ENCODE data around the gene GJC2. TPM values are rescaled to one million over a fixed set of nuclear protein-coding genes. Genes with fewer than 3 reads are reported as not detected.

GJC2 gene
- polyA plus RNA-seq, 1 of the 3 experiments (the other 2 are of a cell fraction): 0.92 TPM

GRCh38 chr1:228154021-228154669, 4.4 kb downstream of the GJC2 start:
- no peak for TF ChIP-seq EZH2phosphoT487 (IDR thresholded peaks at IDR 0.05; ENCODE audit: borderline replicate concordance, low read depth)
- no peak for TF ChIP-seq YY1 (IDR thresholded peaks at IDR 0.05; ENCODE audit: low read depth)
- no peak for TF ChIP-seq NFIC (IDR thresholded peaks at IDR 0.05; ENCODE audit: borderline replicate concordance)
- TF ChIP-seq, protein P1, sequence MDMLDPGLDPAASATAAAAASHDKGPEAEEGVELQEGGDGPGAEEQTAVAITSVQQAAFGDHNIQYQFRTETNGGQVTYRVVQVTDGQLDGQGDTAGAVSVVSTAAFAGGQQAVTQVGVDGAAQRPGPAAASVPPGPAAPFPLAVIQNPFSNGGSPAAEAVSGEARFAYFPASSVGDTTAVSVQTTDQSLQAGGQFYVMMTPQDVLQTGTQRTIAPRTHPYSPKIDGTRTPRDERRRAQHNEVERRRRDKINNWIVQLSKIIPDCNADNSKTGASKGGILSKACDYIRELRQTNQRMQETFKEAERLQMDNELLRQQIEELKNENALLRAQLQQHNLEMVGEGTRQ (IDR thresholded peaks at IDR 0.05; ENCODE audit: borderline replicate concordance, low read depth, low read length): no peak
- no peak for TF ChIP-seq CTCF (IDR thresholded peaks at IDR 0.05)
- TF ChIP-seq RAD21 (IDR thresholded peaks at IDR 0.05; ENCODE audit: low read length): no peak
- TF ChIP-seq, protein P2, sequence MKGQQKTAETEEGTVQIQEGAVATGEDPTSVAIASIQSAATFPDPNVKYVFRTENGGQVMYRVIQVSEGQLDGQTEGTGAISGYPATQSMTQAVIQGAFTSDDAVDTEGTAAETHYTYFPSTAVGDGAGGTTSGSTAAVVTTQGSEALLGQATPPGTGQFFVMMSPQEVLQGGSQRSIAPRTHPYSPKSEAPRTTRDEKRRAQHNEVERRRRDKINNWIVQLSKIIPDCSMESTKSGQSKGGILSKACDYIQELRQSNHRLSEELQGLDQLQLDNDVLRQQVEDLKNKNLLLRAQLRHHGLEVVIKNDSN (IDR thresholded peaks at IDR 0.05; ENCODE audit: borderline replicate concordance, low read depth): no peak
- no peak for TF ChIP-seq MXI1 (IDR thresholded peaks at IDR 0.05; ENCODE audit: low read depth, low read length)
- TF ChIP-seq MEF2A (IDR thresholded peaks at IDR 0.05; ENCODE audit: borderline replicate concordance, low read depth): no peak
- no peak for TF ChIP-seq RXRA (IDR thresholded peaks at IDR 0.05; ENCODE audit: borderline replicate concordance, low read depth)
- TF ChIP-seq TCF12 (IDR thresholded peaks at IDR 0.05): no peak
- TF ChIP-seq FOXM1 (IDR thresholded peaks at IDR 0.05; ENCODE audit: low read depth): no peak
- TF ChIP-seq, protein P3, sequence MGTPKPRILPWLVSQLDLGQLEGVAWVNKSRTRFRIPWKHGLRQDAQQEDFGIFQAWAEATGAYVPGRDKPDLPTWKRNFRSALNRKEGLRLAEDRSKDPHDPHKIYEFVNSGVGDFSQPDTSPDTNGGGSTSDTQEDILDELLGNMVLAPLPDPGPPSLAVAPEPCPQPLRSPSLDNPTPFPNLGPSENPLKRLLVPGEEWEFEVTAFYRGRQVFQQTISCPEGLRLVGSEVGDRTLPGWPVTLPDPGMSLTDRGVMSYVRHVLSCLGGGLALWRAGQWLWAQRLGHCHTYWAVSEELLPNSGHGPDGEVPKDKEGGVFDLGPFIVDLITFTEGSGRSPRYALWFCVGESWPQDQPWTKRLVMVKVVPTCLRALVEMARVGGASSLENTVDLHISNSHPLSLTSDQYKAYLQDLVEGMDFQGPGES (IDR thresholded peaks at IDR 0.05; ENCODE audit: low read depth, low read length): no peak
- no peak for TF ChIP-seq JUND (IDR thresholded peaks at IDR 0.05)
- no peak for TF ChIP-seq SIN3A (IDR thresholded peaks at IDR 0.05; ENCODE audit: borderline replicate concordance, low read depth, low read length)
- no peak for TF ChIP-seq ZBTB33 (IDR thresholded peaks at IDR 0.05; ENCODE audit: borderline replicate concordance, low read depth)
- TF ChIP-seq RFX5 (IDR thresholded peaks at IDR 0.05; ENCODE audit: low read length): no peak
- no peak for TF ChIP-seq GABPA (IDR thresholded peaks at IDR 0.05; ENCODE audit: low read depth)
- peaks cover 0 to 2% of the 10 kb centered on the region in 2 experiments for H3K36me3 ChIP-seq (replicated peaks in 1 of 2; ENCODE audit: control insufficient read depth in 1 of 2, insufficient read depth in 2 of 2, low read length in 1 of 2)
- no peak overlapping the region for H3K27ac ChIP-seq (ENCODE audit: low read depth in 2 of 2, low read length in 1 of 2)
- no peak overlapping the region for H3K4me3 ChIP-seq (ENCODE audit: low read depth in 2 of 2, low read length in 1 of 2)
- H3K9me2 ChIP-seq: no peaks in the 10 kb centered on the region
- CTCF ChIA-PET: interaction anchor here (0.9 to 1.8 kb wide), 2 partner anchors 11 to 13 kb away, joined by 3 to 5 read pairs; no protein-coding TSS in a partner anchor
- no peak overlapping the region for H3K4me2 ChIP-seq
- no peak for DNase-seq
- no peaks in the 10 kb centered on the region for H4K20me1 ChIP-seq (ENCODE audit: insufficient read depth)
- H3K27me3 ChIP-seq (ENCODE audit: insufficient read depth): no peaks in the 10 kb centered on the region
- POLR2A ChIA-PET: no interaction called here
- peaks cover 0 to 9% of the 10 kb centered on the region in 2 experiments; a peak in 1 of 4 replicates for H3K4me1 ChIP-seq (ENCODE audit: control insufficient read depth in 1 of 2, insufficient read depth in 2 of 2, low read depth in 1 of 2, low read length in 1 of 2)
- H3K9ac ChIP-seq: no peak overlapping the region
- no peaks in the 10 kb centered on the region for H3K79me2 ChIP-seq (ENCODE audit: insufficient read depth)
- H3F3A ChIP-seq (replicated peaks; ENCODE audit: insufficient read depth): no peaks in the 10 kb centered on the region
- no peak overlapping the region for H2AFZ ChIP-seq (ENCODE audit: low read depth)
- no peaks in the 10 kb centered on the region for H3K9me3 ChIP-seq
- 89% methylated on average over 7 of the region's 11 CpGs for WGBS (ENCODE audit: low lambda C conversion rate)
